Endothelial cell of umbilical vein (primary cell): ENCODE data around the gene TSTD1. TPM values are rescaled to one million over a fixed set of nuclear protein-coding genes. Genes with fewer than 3 reads are reported as not detected.

Source experiments
- BruUV-seq: library from RNA; stranded (reverse); fragments of 400-500 nt; replicated peaks from 2 replicates; lab custom pipeline; 2021; lab: Mats Ljungman, UMichigan
- CTCF ChIA-PET: fragments of 300-600, 350-600 bp; sonication (Branson Sonifier 250); formaldehyde crosslinking; loops from one replicate; lab custom pipeline; 2021; ENCODE audit warnings: antibody characterized with exemption, inconsistent platforms; lab: Charles Lee
- POLR2A ChIA-PET: fragments of 300-600, 350-600 bp; sonication (Branson Sonifier 250); formaldehyde crosslinking; loops from one replicate; lab custom pipeline; 2021; ENCODE audit warnings: antibody characterized with exemption, inconsistent platforms; lab: Charles Lee
- DNase-seq: peaks from one replicate; pipeline ENCODE4 v3.0.0-alpha.2; 2011; ENCODE audit warnings: low read depth, low spot score
- FAIRE-seq: peaks from 2 replicates; lab custom pipeline; 2011; peaks lifted over from hg19 to GRCh38; lab: Jason Lieb, UNC
- H2AFZ ChIP-seq: 2 replicates; pipeline ENCODE4 v1.6.0; 2012; ENCODE audit warnings: low read depth, low read length, control low read depth, inconsistent platforms
- H3K27ac ChIP-seq: 2 replicates; pipeline ENCODE4 v1.5.1; 2011; ENCODE audit warnings: low read depth, mild to moderate bottlenecking, control low read depth, low read length, moderate library complexity; ENCODE audit not compliant: insufficient read depth
- H3K27me3 ChIP-seq, 2 experiments: 2 replicates each; pipeline versions ENCODE4 v1.6.0 to v1.6.1; 2011; ENCODE audit warnings: low read length in 2 of 2, mixed read lengths in 1 of 2; ENCODE audit not compliant: control insufficient read depth in 2 of 2, insufficient read depth in 2 of 2
- H3K36me3 ChIP-seq, 2 experiments: 2 replicates in 1 of 2; 3 replicates in 1 of 2; pipeline ENCODE4 v1.5.1; 2011; ENCODE audit warnings: low read length in 2 of 2, mild to moderate bottlenecking in 1 of 2, moderate library complexity in 1 of 2; ENCODE audit not compliant: control insufficient read depth in 2 of 2, insufficient read depth in 2 of 2; ENCODE audit errors: extremely low read depth in 1 of 2
- H3K4me1 ChIP-seq: 3 replicates; pipeline ENCODE4 v1.5.1; 2011; ENCODE audit warnings: mild to moderate bottlenecking, low read length; ENCODE audit not compliant: control insufficient read depth, insufficient read depth; ENCODE audit errors: extremely low read depth
- H3K4me2 ChIP-seq: 2 replicates; pipeline ENCODE4 v1.6.1; 2011; ENCODE audit warnings: low read length, control low read depth, mixed read lengths; ENCODE audit not compliant: insufficient read depth
- H3K4me3 ChIP-seq, 3 experiments: fragments of 200-600 bp in 1 of 3; sonication (generic), shearing (Covaris generic) in 1 of 3; replicated peaks in 1 of 3; 2 replicates each; pipeline ENCODE4 v1.5.1; 2011 to 2016; ENCODE audit warnings: control low read depth in 3 of 3, low read length in 3 of 3, mild to moderate bottlenecking in 2 of 3, inconsistent platforms in 1 of 3, low read depth in 1 of 3, moderate library complexity in 1 of 3; ENCODE audit not compliant: insufficient read depth in 1 of 3
- H3K79me2 ChIP-seq: 2 replicates; pipeline ENCODE4 v1.6.0; 2012; ENCODE audit warnings: low read length, inconsistent platforms; ENCODE audit not compliant: control insufficient read depth, insufficient read depth
- H3K9ac ChIP-seq: replicated peaks from 2 replicates; pipeline ENCODE3; 2011; ENCODE audit warnings: low read length, control low read depth; ENCODE audit not compliant: insufficient read depth; ENCODE audit errors: extremely low read depth
- H3K9me1 ChIP-seq: replicated peaks from 3 replicates; pipeline ENCODE4 v1.6.0; 2011; ENCODE audit warnings: mild to moderate bottlenecking, low read length; ENCODE audit not compliant: control insufficient read depth, insufficient read depth; ENCODE audit errors: extremely low read depth
- H3K9me3 ChIP-seq: replicated peaks from 2 replicates; pipeline ENCODE4 v1.5.1; 2012; ENCODE audit warnings: low read length, inconsistent platforms; ENCODE audit not compliant: control insufficient read depth, insufficient read depth
- H4K20me1 ChIP-seq: replicated peaks from 2 replicates; pipeline ENCODE3; 2011; ENCODE audit warnings: mild to moderate bottlenecking, low read length; ENCODE audit not compliant: control insufficient read depth, insufficient read depth; ENCODE audit errors: extremely low read depth
- EZH2 ChIP-seq: IDR thresholded peaks from 2 replicates; pipeline ENCODE4 v1.6.1; 2012; ENCODE audit warnings: borderline replicate concordance, low read depth, mild to moderate bottlenecking, moderate library complexity, low read length, inconsistent platforms; ENCODE audit not compliant: severe bottlenecking
- FOS ChIP-seq: IDR thresholded peaks from 2 replicates; pipeline ENCODE4 v1.6.1; 2011; ENCODE audit warnings: mild to moderate bottlenecking, low read length, moderate library complexity, borderline replicate concordance; ENCODE audit not compliant: insufficient read depth
- GATA2 ChIP-seq: IDR thresholded peaks from 2 replicates; pipeline ENCODE4 v1.7.0; 2011; ENCODE audit warnings: low read depth, mild to moderate bottlenecking, moderate library complexity, mixed read lengths, low read length; ENCODE audit not compliant: insufficient read length, insufficient read depth
- JUN ChIP-seq: IDR thresholded peaks from 2 replicates; pipeline ENCODE4 v1.6.1; 2011; ENCODE audit warnings: borderline replicate concordance, low read depth; ENCODE audit not compliant: insufficient read length, insufficient read depth
- MYC ChIP-seq: IDR thresholded peaks from one replicate; pipeline ENCODE4 v1.6.1; 2011; ENCODE audit warnings: mild to moderate bottlenecking, low read depth, low read length
- POLR2A ChIP-seq: IDR thresholded peaks from 2 replicates; pipeline ENCODE4 v1.6.1; 2012; ENCODE audit warnings: low read depth, mild to moderate bottlenecking, control low read depth, low read length
- POLR2AphosphoS5 ChIP-seq: IDR thresholded peaks from 2 replicates; pipeline ENCODE4 v1.6.1; 2012; ENCODE audit warnings: low read depth, mild to moderate bottlenecking, control low read depth, low read length, moderate library complexity; ENCODE audit not compliant: insufficient read depth
- dilution Hi-C: fragments of 300-500 bp; cut with MboI; formaldehyde crosslinking; loops from one replicate; pipeline ENCODE4 v1.15.0; 2019; ENCODE audit warnings: low sequenced_read_pairs; ENCODE audit not compliant: extremely low pct_ligation_motif_present
- intact Hi-C: fragments of 100-400 bp; cut with micrococcal nuclease; formaldehyde crosslinking; loops from one replicate; pipeline ENCODE4 v1.10.0; 2022
- polyA plus RNA-seq, 4 experiments: library from polyadenylated mRNA; depleted of rRNA in 3 of 4; stranded (reverse) in 3 of 4; unstranded in 1 of 4; fragments of >200 nt; gene quantifications; 2 replicates each; pipeline versions ENCODE4 v1.2.1 to v1.2.3, GENCODE V29; 2011 to 2012; ENCODE audit warnings: missing spikeins in 1 of 4
- total RNA-seq: library from RNA; stranded (reverse); gene quantifications from 2 replicates; pipeline ENCODE4 v1.2.3, GENCODE V29; 2021
- TF ChIP-seq, protein P1 (sequence below): IDR thresholded peaks from 2 replicates; pipeline ENCODE4 v1.6.1; 2011; ENCODE audit not compliant: insufficient read depth, insufficient read length
- TF ChIP-seq, protein P2 (sequence below), 2 donors: IDR thresholded peaks; 1 replicate in 1 of 2; 2 replicates in 1 of 2; pipeline ENCODE4 v1.5.1; 2011; ENCODE audit warnings: low read length in 2 of 2, mild to moderate bottlenecking in 2 of 2, moderate library complexity in 2 of 2, control low read depth in 1 of 2, inconsistent platforms in 1 of 2, low read depth in 1 of 2; ENCODE audit not compliant: insufficient read depth in 1 of 2; ENCODE audit errors: extremely low read depth in 1 of 2

TSTD1 gene
- total and polyA plus RNA-seq, 2 donors (not counting 3 experiments of a cell fraction or from before 2014, with no cell fraction given): 8.9 to 39.1 TPM

DNA sequence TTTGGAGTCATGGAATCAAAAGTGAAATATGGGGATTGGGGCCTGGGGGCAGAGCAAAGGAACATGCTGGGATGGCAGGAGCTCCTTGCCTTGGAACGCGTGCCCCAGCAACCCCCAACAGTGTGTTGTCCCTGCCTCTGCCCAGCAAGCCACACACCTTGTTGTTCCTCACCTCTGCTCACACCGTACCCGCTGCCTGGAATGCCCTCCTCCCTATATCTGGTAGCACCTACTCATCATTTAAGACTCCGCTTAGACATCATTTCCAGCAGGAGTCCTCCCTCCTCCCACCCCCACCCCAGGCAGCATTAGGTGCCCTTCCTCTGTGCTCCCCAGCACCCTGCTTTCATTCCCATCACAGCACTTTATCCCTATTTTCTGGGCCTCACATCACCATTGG, 42.8 kb upstream of the TSTD1 start:
- Histone ChIP-seq H3K4me1 (no peaks in the 10 kb centered on the region), H3K9me1 (no peaks in the 10 kb centered on the region), H3K27ac (no peak overlapping the region), H3K36me3 (no peaks in the 10 kb centered on the region), H2AFZ (no peak overlapping the region), H3K9ac (no peak overlapping the region), H3K79me2 (no peaks in the 10 kb centered on the region), H3K4me3 (no peak overlapping the region), H4K20me1 (no peaks in the 10 kb centered on the region), H3K27me3 (no peaks in the 10 kb centered on the region), H3K4me2 (no peak overlapping the region), H3K9me3 (no peaks in the 10 kb centered on the region)
- no peak for DNase-seq
- FAIRE-seq: no peak
- ChIA-PET CTCF (interaction anchor here (1.1 kb wide), 1 partner anchor 16 kb away, joined by 3 read pairs; the partner anchor contains the start of gene KLHDC9), POLR2A (no interaction called here)
- dilution Hi-C loops (no loop called here), intact Hi-C loops (no loop called here)
- BruUV-seq: no TSS peak
- TF ChIP-seq, protein P1, sequence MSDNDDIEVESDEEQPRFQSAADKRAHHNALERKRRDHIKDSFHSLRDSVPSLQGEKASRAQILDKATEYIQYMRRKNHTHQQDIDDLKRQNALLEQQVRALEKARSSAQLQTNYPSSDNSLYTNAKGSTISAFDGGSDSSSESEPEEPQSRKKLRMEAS: no peak
- TF ChIP-seq, protein P2, sequence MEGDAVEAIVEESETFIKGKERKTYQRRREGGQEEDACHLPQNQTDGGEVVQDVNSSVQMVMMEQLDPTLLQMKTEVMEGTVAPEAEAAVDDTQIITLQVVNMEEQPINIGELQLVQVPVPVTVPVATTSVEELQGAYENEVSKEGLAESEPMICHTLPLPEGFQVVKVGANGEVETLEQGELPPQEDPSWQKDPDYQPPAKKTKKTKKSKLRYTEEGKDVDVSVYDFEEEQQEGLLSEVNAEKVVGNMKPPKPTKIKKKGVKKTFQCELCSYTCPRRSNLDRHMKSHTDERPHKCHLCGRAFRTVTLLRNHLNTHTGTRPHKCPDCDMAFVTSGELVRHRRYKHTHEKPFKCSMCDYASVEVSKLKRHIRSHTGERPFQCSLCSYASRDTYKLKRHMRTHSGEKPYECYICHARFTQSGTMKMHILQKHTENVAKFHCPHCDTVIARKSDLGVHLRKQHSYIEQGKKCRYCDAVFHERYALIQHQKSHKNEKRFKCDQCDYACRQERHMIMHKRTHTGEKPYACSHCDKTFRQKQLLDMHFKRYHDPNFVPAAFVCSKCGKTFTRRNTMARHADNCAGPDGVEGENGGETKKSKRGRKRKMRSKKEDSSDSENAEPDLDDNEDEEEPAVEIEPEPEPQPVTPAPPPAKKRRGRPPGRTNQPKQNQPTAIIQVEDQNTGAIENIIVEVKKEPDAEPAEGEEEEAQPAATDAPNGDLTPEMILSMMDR (IDR thresholded peaks at IDR 0.05; ENCODE audit: extremely low read depth in 1 of 2, insufficient read depth in 1 of 2, low read depth in 1 of 2, low read length in 2 of 2): no peak
- TF ChIP-seq POLR2AphosphoS5 (no peak), FOS (no peak), POLR2A (no peak), GATA2 (no peak), EZH2 (no peak), MYC (no peak), JUN (no peak)
